Measurements from ENCODE around the gene GLOD4. TPM values are rescaled to one million over a fixed set of nuclear protein-coding genes. Genes with fewer than 3 reads are reported as not detected.
"Not testable (repeated sequence)": the region's sequence is repeated elsewhere in the genome, so short reads cannot be mapped to it uniquely, and the experiment has no call there.

GLOD4 gene
- total RNA-seq, 2 experiments from 2014 or later: 48.4 to 79.7 TPM

DNA sequence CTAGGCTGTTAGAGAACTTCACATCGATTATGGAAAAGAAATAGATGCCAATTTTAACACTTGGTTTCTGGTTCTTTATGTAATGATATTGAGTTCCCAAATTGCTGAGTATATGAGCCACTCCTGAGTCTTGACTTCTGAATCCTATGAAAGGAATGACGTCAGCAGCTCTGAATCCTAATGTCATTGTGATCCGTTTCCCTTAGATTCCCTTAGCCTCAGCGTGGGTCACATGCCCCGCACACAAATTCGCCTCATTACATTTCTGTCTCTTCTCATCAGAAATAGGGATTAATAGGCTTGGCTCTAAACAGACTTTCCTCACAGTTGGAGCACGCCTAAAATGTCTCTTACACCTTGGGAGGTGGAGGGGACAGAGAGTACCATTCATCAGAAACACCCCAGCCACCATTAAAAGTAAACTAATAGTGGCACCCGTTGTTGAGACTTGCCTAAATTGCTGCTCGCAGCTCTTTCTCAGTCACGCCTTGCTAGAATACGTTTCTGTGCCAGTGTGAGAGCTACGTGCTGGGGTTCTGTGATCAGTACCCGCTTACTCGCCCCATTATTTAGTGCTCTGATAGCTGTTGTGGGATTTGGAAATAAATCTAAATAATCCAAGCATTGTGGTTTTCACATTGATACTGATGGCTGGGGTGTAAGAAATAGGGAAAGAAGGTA is 7.2 kb upstream of the GLOD4 start:
- no peaks in the 10 kb centered on the region for H3K9me2 ChIP-seq (ENCODE audit: insufficient read depth, low read length)
- no peak overlapping the region for H3K27ac ChIP-seq (ENCODE audit: low read depth, low read length, poor library complexity, severe bottlenecking)
- peaks cover 1% of the 10 kb centered on the region for H3K4me1 ChIP-seq (ENCODE audit: insufficient read depth, low read length, poor library complexity, severe bottlenecking)
- DNase-seq (ENCODE audit: low spot score): no peak
- no TSS peak for BruUV-seq (replicated peaks)
- H2AFZ ChIP-seq (ENCODE audit: low read length): no peak overlapping the region
- intact Hi-C loops (cut with micrococcal nuclease; ENCODE audit: unreplicated experiment): no loop called here
- POLR2A ChIA-PET: no interaction called here
- H3K36me3 ChIP-seq (ENCODE audit: insufficient read depth, low read length): peaks cover 80% of the 10 kb centered on the region
- no peaks in the 10 kb centered on the region for H4K20me1 ChIP-seq (ENCODE audit: insufficient read depth, low read length)
- peaks cover 16% of the 10 kb centered on the region for H3K79me2 ChIP-seq (ENCODE audit: insufficient read depth, low read depth, low read length)
- no peak overlapping the region for H3K4me3 ChIP-seq (ENCODE audit: low read depth, low read length, poor library complexity, severe bottlenecking)
- no peaks in the 10 kb centered on the region for H3K9me3 ChIP-seq (ENCODE audit: low read length)
- CTCF ChIA-PET (ENCODE audit: unreplicated experiment): no interaction called here
- no peak overlapping the region for H3K4me2 ChIP-seq (ENCODE audit: low read length)
- no peak for TF ChIP-seq EZH2phosphoT487 (IDR thresholded peaks at IDR 0.05; ENCODE audit: borderline replicate concordance, low read depth, low read length)
- TF ChIP-seq, protein P1, sequence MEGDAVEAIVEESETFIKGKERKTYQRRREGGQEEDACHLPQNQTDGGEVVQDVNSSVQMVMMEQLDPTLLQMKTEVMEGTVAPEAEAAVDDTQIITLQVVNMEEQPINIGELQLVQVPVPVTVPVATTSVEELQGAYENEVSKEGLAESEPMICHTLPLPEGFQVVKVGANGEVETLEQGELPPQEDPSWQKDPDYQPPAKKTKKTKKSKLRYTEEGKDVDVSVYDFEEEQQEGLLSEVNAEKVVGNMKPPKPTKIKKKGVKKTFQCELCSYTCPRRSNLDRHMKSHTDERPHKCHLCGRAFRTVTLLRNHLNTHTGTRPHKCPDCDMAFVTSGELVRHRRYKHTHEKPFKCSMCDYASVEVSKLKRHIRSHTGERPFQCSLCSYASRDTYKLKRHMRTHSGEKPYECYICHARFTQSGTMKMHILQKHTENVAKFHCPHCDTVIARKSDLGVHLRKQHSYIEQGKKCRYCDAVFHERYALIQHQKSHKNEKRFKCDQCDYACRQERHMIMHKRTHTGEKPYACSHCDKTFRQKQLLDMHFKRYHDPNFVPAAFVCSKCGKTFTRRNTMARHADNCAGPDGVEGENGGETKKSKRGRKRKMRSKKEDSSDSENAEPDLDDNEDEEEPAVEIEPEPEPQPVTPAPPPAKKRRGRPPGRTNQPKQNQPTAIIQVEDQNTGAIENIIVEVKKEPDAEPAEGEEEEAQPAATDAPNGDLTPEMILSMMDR (conservative IDR thresholded peaks at IDR 0.05; ENCODE audit: low read length): no peak

DNA sequence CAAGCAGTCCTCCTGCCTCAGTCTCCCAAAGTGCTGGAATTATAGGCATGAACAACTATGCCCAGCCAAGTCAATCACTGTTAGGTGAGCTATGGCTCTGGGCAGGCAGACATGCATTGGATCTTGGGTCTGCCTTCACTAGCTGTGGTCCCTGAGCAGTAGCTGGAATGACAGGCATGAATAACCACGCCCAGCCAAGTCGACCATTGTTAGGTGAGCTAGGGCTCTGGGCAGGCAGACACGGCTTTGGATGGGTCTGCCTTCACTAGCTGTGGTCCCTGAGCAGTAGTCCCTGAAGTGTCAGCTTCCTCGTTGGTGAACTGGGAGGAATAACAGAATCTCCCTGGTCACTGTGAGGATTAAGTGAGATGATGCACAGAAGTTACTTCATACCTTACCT is 6.5 kb upstream of the GLOD4 start:
- H3K36me3 ChIP-seq (ENCODE audit: insufficient read depth, low read length): peaks cover 86% of the 10 kb centered on the region
- BruUV-seq (replicated peaks): no TSS peak
- POLR2A ChIA-PET: interaction anchor here (0.7 kb wide), 1 partner anchor 250 kb away, joined by 5 read pairs; no protein-coding TSS in a partner anchor
- H3K4me1 ChIP-seq (ENCODE audit: insufficient read depth, low read length, poor library complexity, severe bottlenecking): peaks cover 9% of the 10 kb centered on the region
- TF ChIP-seq, protein P1 (conservative IDR thresholded peaks at IDR 0.05; ENCODE audit: low read length): no peak
- TF ChIP-seq EZH2phosphoT487 (IDR thresholded peaks at IDR 0.05; ENCODE audit: borderline replicate concordance, low read depth, low read length): no peak
- intact Hi-C loops (cut with micrococcal nuclease; ENCODE audit: unreplicated experiment): no loop called here
- no peaks in the 10 kb centered on the region for H3K9me3 ChIP-seq (ENCODE audit: low read length)
- CTCF ChIA-PET (ENCODE audit: unreplicated experiment): no interaction called here
- H4K20me1 ChIP-seq (ENCODE audit: insufficient read depth, low read length): peaks cover 5% of the 10 kb centered on the region; the same call in 1 of the 2 replicates
- H3K4me2 ChIP-seq (ENCODE audit: low read length): no peak overlapping the region
- no peak overlapping the region for H3K27ac ChIP-seq (ENCODE audit: low read depth, low read length, poor library complexity, severe bottlenecking)
- H3K4me3 ChIP-seq (ENCODE audit: low read depth, low read length, poor library complexity, severe bottlenecking): no peak overlapping the region
- H2AFZ ChIP-seq (ENCODE audit: low read length): no peak overlapping the region
- no peaks in the 10 kb centered on the region for H3K9me2 ChIP-seq (ENCODE audit: insufficient read depth, low read length)
- peaks cover 24% of the 10 kb centered on the region for H3K79me2 ChIP-seq (ENCODE audit: insufficient read depth, low read depth, low read length)
- DNase-seq (ENCODE audit: low spot score): no peak

DNA sequence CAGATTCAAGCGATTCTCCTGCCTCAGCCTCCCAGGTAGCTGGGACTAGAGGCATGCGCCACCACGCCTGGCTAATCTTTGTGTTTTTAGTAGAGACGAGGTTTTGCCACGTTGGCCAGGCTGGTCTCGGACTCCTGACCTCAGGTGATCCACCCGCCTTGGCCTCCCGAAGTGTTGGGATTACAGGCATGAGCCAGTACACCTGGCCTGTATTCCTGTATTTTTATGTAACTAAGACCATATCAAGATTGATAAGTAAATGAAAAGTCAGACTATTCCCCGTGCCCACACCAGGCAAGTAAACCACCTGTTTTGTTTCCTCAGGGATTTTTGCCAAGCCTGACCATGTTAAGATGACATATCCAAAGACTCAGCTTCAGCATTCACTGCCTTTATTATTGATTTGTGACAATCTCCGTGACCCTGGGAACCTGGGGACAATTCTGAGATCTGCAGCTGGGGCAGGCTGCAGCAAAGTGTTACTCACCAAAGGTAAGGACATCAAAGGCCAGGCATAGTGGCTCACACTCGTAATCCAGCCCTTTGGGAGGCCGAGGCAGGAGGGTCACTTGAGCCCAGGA is 5.7 kb upstream of the GLOD4 start:
- H2AFZ ChIP-seq (ENCODE audit: low read length): no peak overlapping the region
- no peak overlapping the region for H3K4me2 ChIP-seq (ENCODE audit: low read length)
- intact Hi-C loops (cut with micrococcal nuclease; ENCODE audit: unreplicated experiment): no loop called here
- ChIA-PET POLR2A (interaction anchor here (0.7 kb wide), 2 partner anchors 249 to 585 kb away, joined by 3 to 5 read pairs; no protein-coding TSS in a partner anchor), CTCF (ENCODE audit: unreplicated experiment) (no interaction called here)
- H3K79me2 ChIP-seq (ENCODE audit: insufficient read depth, low read depth, low read length): peaks cover 32% of the 10 kb centered on the region
- TF ChIP-seq, protein P1 (conservative IDR thresholded peaks at IDR 0.05; ENCODE audit: low read length): no peak
- H3K27ac ChIP-seq (ENCODE audit: low read depth, low read length, poor library complexity, severe bottlenecking): no peak overlapping the region
- H3K9me2 ChIP-seq (ENCODE audit: insufficient read depth, low read length): no peaks in the 10 kb centered on the region
- peaks cover 85% of the 10 kb centered on the region for H3K36me3 ChIP-seq (ENCODE audit: insufficient read depth, low read length)
- H3K4me3 ChIP-seq (ENCODE audit: low read depth, low read length, poor library complexity, severe bottlenecking): no peak overlapping the region
- no peaks in the 10 kb centered on the region for H3K9me3 ChIP-seq (ENCODE audit: low read length)
- H3K4me1 ChIP-seq (ENCODE audit: insufficient read depth, low read length, poor library complexity, severe bottlenecking): peaks cover 15% of the 10 kb centered on the region
- BruUV-seq (replicated peaks): no TSS peak
- no peak for DNase-seq (ENCODE audit: low spot score)
- peaks cover 10% of the 10 kb centered on the region; the same call in 1 of the 2 replicates for H4K20me1 ChIP-seq (ENCODE audit: insufficient read depth, low read length)

DNA sequence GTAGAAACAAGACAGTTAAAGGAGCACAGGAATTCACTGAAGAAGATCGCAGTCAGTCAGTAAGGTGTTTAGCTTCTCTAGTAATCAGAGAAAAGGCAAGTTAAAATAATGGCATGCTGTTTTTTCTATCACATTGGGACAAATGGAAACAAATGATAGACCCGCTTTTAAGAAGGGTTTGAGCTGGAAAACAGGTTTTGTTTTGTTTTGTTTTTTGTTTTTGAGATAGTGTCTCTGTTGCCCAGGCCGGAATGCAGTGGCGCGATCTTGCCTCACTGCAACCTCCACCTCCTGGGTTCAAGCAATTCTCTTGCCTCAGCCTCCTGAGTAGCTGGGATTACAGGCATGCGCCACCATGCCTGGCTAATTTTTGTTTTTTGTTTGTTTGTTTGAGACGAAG is 3.8 kb upstream of the GLOD4 start:
- H4K20me1 ChIP-seq (ENCODE audit: insufficient read depth, low read length); H3K27ac ChIP-seq (ENCODE audit: low read depth, low read length, poor library complexity, severe bottlenecking); H3K4me2 ChIP-seq (ENCODE audit: low read length); BruUV-seq (replicated peaks); H3K9me2 ChIP-seq (ENCODE audit: insufficient read depth, low read length); intact Hi-C loops (cut with micrococcal nuclease; ENCODE audit: unreplicated experiment); CTCF ChIA-PET (ENCODE audit: unreplicated experiment); H3K4me3 ChIP-seq (ENCODE audit: low read depth, low read length, poor library complexity, severe bottlenecking); H2AFZ ChIP-seq (ENCODE audit: low read length); DNase-seq (ENCODE audit: low spot score); H3K9me3 ChIP-seq (ENCODE audit: low read length): not testable (repeated sequence)
- POLR2A ChIA-PET: interaction anchor here (0.6 kb wide), 1 partner anchor 629 kb away, joined by 4 read pairs; no protein-coding TSS in a partner anchor
- H3K4me1 ChIP-seq (ENCODE audit: insufficient read depth, low read length, poor library complexity, severe bottlenecking): peaks cover 18% of the 10 kb centered on the region
- peaks cover 49% of the 10 kb centered on the region for H3K79me2 ChIP-seq (ENCODE audit: insufficient read depth, low read depth, low read length)
- peaks cover 67% of the 10 kb centered on the region for H3K36me3 ChIP-seq (ENCODE audit: insufficient read depth, low read length)
